IMR-90 (cell line): ENCODE data around the gene C1QC. TPM values are rescaled to one million over a fixed set of nuclear protein-coding genes. Genes with fewer than 3 reads are reported as not detected.

Source experiments
- ATAC-seq: fragments of 200-7000 bp; cut with Tn5 transposase; 2 replicates; pipeline ENCODE4 v1.9.1; 2020; ENCODE audit warnings: low read depth, mild to moderate bottlenecking, moderate library complexity
- BruUV-seq: library from RNA; stranded (reverse); fragments of 400-500 nt; replicated peaks from 2 replicates; lab custom pipeline; 2021; lab: Mats Ljungman, UMichigan
- CTCF ChIA-PET: fragments of 300-600 bp; formaldehyde crosslinking; extraction: SDS; loops from one replicate; lab custom pipeline; 2021; ENCODE audit warnings: antibody characterized with exemption; lab: Yijun Ruan, JAX
- POLR2A ChIA-PET: fragments of 300-600 bp; sonication (Branson Sonifier 250); formaldehyde crosslinking; loops from one replicate; lab custom pipeline; 2022; ENCODE audit warnings: antibody characterized with exemption; ENCODE audit not compliant: unreplicated experiment; lab: Charles Lee
- DNase-seq: peaks from one replicate; pipeline ENCODE4 v3.0.0; 2013
- H2AFZ ChIP-seq: replicated peaks from 2 replicates; pipeline ENCODE3; 2013; ENCODE audit warnings: low read length, mild to moderate bottlenecking; ENCODE audit not compliant: poor library complexity
- H2AK5ac ChIP-seq: 2 replicates; pipeline ENCODE4 v1.6.1; 2013; ENCODE audit warnings: low read depth, low read length, inconsistent platforms
- H2AK9ac ChIP-seq: replicated peaks from 2 replicates; pipeline ENCODE3; 2013; ENCODE audit warnings: mild to moderate bottlenecking, low read depth, low read length, moderate library complexity; ENCODE audit not compliant: poor library complexity
- H2BK120ac ChIP-seq: 2 replicates; pipeline ENCODE4 v1.6.1; 2013; ENCODE audit warnings: low read depth, low read length, inconsistent platforms
- H2BK15ac ChIP-seq: 3 replicates; pipeline ENCODE4 v1.6.1; 2013; ENCODE audit warnings: low read depth, low read length, inconsistent platforms
- H2BK20ac ChIP-seq: 2 replicates; pipeline ENCODE4 v1.6.1; 2013; ENCODE audit warnings: low read depth, mild to moderate bottlenecking, inconsistent platforms, low read length, moderate library complexity
- H2BK5ac ChIP-seq: 2 replicates; pipeline ENCODE4 v1.6.1; 2013; ENCODE audit warnings: mild to moderate bottlenecking, low read depth, low read length, inconsistent platforms; ENCODE audit not compliant: poor library complexity, severe bottlenecking
- H3K14ac ChIP-seq: replicated peaks from 2 replicates; pipeline ENCODE4 v1.6.1; 2013; ENCODE audit warnings: low read depth, low read length, inconsistent platforms
- H3K18ac ChIP-seq: 2 replicates; pipeline ENCODE4 v1.6.1; 2013; ENCODE audit warnings: low read depth, low read length, control low read depth
- H3K23ac ChIP-seq: 2 replicates; pipeline ENCODE4 v1.6.1; 2013; ENCODE audit warnings: low read depth, low read length, inconsistent platforms
- H3K27ac ChIP-seq: 2 replicates; pipeline ENCODE4 v1.5.1; 2013; ENCODE audit warnings: mild to moderate bottlenecking, control low read depth, low read length; ENCODE audit not compliant: insufficient read depth
- H3K27me3 ChIP-seq: 2 replicates; pipeline ENCODE4 v1.6.1; 2013; ENCODE audit warnings: low read length; ENCODE audit not compliant: control insufficient read depth, insufficient read depth
- H3K36me3 ChIP-seq: 2 replicates; pipeline ENCODE4 v1.6.1; 2013; ENCODE audit warnings: low read length, mixed read lengths; ENCODE audit not compliant: control insufficient read depth, insufficient read depth
- H3K4ac ChIP-seq: 2 replicates; pipeline ENCODE4 v1.6.1; 2013; ENCODE audit warnings: low read depth, low read length, inconsistent platforms
- H3K4me1 ChIP-seq: 2 replicates; pipeline ENCODE4 v1.6.1; 2013; ENCODE audit warnings: low read length, mixed read lengths; ENCODE audit not compliant: control insufficient read depth, insufficient read depth
- H3K4me2 ChIP-seq: 2 replicates; pipeline ENCODE4 v1.6.1; 2013; ENCODE audit warnings: low read depth, mild to moderate bottlenecking, control low read depth, low read length, moderate library complexity
- H3K4me3 ChIP-seq: 2 replicates; pipeline ENCODE4 v1.5.1; 2013; ENCODE audit warnings: low read depth, mild to moderate bottlenecking, control low read depth, low read length, moderate library complexity; ENCODE audit not compliant: insufficient read depth
- H3K56ac ChIP-seq: 2 replicates; pipeline ENCODE4 v1.6.1; 2013; ENCODE audit warnings: low read length, inconsistent platforms; ENCODE audit not compliant: insufficient read depth; ENCODE audit errors: extremely low read depth
- H3K79me1 ChIP-seq, 2 experiments: 2 replicates each; pipeline ENCODE4 v1.6.1; 2013; ENCODE audit warnings: low read length in 2 of 2, inconsistent platforms in 1 of 2, low read depth in 1 of 2
- H3K9ac ChIP-seq: 2 replicates; pipeline ENCODE4 v1.6.1; 2013; ENCODE audit warnings: low read depth, low read length, control low read depth
- H3K9me1 ChIP-seq: 2 replicates; pipeline ENCODE4 v1.6.1; 2013; ENCODE audit warnings: low read length, inconsistent platforms; ENCODE audit not compliant: insufficient read depth
- H3K9me3 ChIP-seq: 2 replicates; pipeline ENCODE4 v1.6.1; 2013; ENCODE audit warnings: low read length; ENCODE audit not compliant: control insufficient read depth, insufficient read depth
- H4K20me1 ChIP-seq: 2 replicates; pipeline ENCODE4 v1.6.1; 2013; ENCODE audit warnings: low read length, inconsistent platforms; ENCODE audit not compliant: insufficient read depth
- H4K5ac ChIP-seq: 2 replicates; pipeline ENCODE4 v1.6.1; 2013; ENCODE audit warnings: mild to moderate bottlenecking, low read depth, low read length, control low read depth
- H4K8ac ChIP-seq, 2 experiments: 2 replicates each; pipeline ENCODE4 v1.6.1; 2013; ENCODE audit warnings: low read depth in 2 of 2, low read length in 2 of 2, control low read depth in 1 of 2, inconsistent platforms in 1 of 2
- H4K91ac ChIP-seq: 2 replicates; pipeline ENCODE4 v1.6.1; 2013; ENCODE audit warnings: low read depth, low read length, inconsistent platforms; ENCODE audit not compliant: insufficient read depth
- BHLHE40 ChIP-seq: fragments of 150-350 bp; IDR thresholded peaks from 2 replicates; pipeline ENCODE4 v1.6.1; 2016; ENCODE audit warnings: mild to moderate bottlenecking, low read depth, low read length
- CEBPB ChIP-seq: IDR thresholded peaks from 2 replicates; pipeline ENCODE4 v1.6.1; 2012; ENCODE audit warnings: low read depth, low read length, improper control_type of control experiment
- CHD1 ChIP-seq: IDR thresholded peaks from 2 replicates; pipeline ENCODE4 v1.6.1; 2012; ENCODE audit warnings: low read depth, low read length, improper control_type of control experiment
- FOS ChIP-seq: fragments of 150-350 bp; IDR thresholded peaks from 2 replicates; pipeline ENCODE4 v1.6.1; 2016; ENCODE audit warnings: low read depth, low read length
- MAFK ChIP-seq: IDR thresholded peaks from 2 replicates; pipeline ENCODE4 v1.6.1; 2012; ENCODE audit warnings: low read depth, low read length, improper control_type of control experiment
- MAZ ChIP-seq: IDR thresholded peaks from 2 replicates; pipeline ENCODE4 v1.6.1; 2012; ENCODE audit warnings: low read depth, mild to moderate bottlenecking, low read length, improper control_type of control experiment, moderate library complexity, borderline replicate concordance
- MXI1 ChIP-seq: IDR thresholded peaks from 2 replicates; pipeline ENCODE4 v1.6.1; 2012; ENCODE audit warnings: low read depth, mild to moderate bottlenecking, low read length, moderate library complexity, borderline replicate concordance
- NFE2L2 ChIP-seq: fragments of 150-350 bp; IDR thresholded peaks from 2 replicates; pipeline ENCODE4 v1.6.1; 2016; ENCODE audit warnings: low read depth, mild to moderate bottlenecking, low read length
- POLR2A ChIP-seq: IDR thresholded peaks from 2 replicates; pipeline ENCODE4 v1.6.1; 2012; ENCODE audit warnings: mild to moderate bottlenecking, low read depth, low read length
- RAD21 ChIP-seq: IDR thresholded peaks from 2 replicates; pipeline ENCODE4 v1.6.1; 2012; ENCODE audit warnings: low read length, improper control_type of control experiment
- RCOR1 ChIP-seq: IDR thresholded peaks from 2 replicates; pipeline ENCODE4 v1.6.1; 2012; ENCODE audit warnings: mild to moderate bottlenecking, low read length, improper control_type of control experiment; ENCODE audit not compliant: insufficient replicate concordance
- RFX5 ChIP-seq: IDR thresholded peaks from 2 replicates; pipeline ENCODE4 v1.8.0; 2012; ENCODE audit warnings: low read depth, mild to moderate bottlenecking, low read length, moderate library complexity
- SMC3 ChIP-seq: fragments of 150-350 bp; IDR thresholded peaks from 2 replicates; pipeline ENCODE4 v1.6.1; 2016; ENCODE audit warnings: low read depth, mild to moderate bottlenecking, antibody characterized with exemption, low read length, moderate library complexity
- WGBS, 2 experiments: methylation state at CpG; one replicate each; pipeline versions ENCODE4 v1.1.5 to v1.1.7; 2013; ENCODE audit warnings: missing lambda C conversion rate in 2 of 2; ENCODE audit not compliant: insufficient read length in 1 of 2; ENCODE audit errors: extremely low coverage in 2 of 2; 5-methylcytosine and 5-hydroxymethylcytosine counted together
- dilution Hi-C: fragments of 300-500 bp; cut with HindIII; formaldehyde crosslinking; loops from one replicate; pipeline ENCODE4 v1.14.3; 2018; ENCODE audit warnings: low sequenced_read_pairs; ENCODE audit not compliant: unreplicated experiment
- in situ Hi-C: fragments of 300-500 bp; cut with MboI; formaldehyde crosslinking; loops from 3 replicates; pipeline ENCODE4 v1.14.3; 2019; ENCODE audit warnings: low sequenced_read_pairs, inconsistent platforms, mixed read lengths
- intact Hi-C: fragments of 100-400 bp; cut with micrococcal nuclease; formaldehyde crosslinking; loops from 2 replicates; pipeline ENCODE4 v1.10.0; 2022
- polyA plus RNA-seq, 3 experiments: library from polyadenylated mRNA; depleted of rRNA; stranded (reverse); fragments of >200 nt; gene quantifications; 2 replicates each; pipeline ENCODE4 v1.2.3, GENCODE V29; 2012; ENCODE audit warnings: low replicate concordance in 1 of 3
- total RNA-seq: library from RNA; depleted of rRNA; stranded (reverse); fragments of >200 nt; gene quantifications from 2 replicates; pipeline ENCODE4 v1.2.3, GENCODE V29; 2012
- TF ChIP-seq, protein P1 (sequence below): fragments of 150-350 bp; IDR thresholded peaks from 2 replicates; pipeline ENCODE4 v1.6.1; 2016; ENCODE audit warnings: low read depth, mild to moderate bottlenecking, low read length, moderate library complexity, borderline replicate concordance
- TF ChIP-seq, protein P2 (sequence below): fragments of 150-350 bp; IDR thresholded peaks from 2 replicates; pipeline ENCODE4 v1.6.1; 2017; ENCODE audit warnings: mild to moderate bottlenecking, antibody characterized with exemption, low read length, low read depth

The C1QC gene
- total and polyA plus RNA-seq, 2 of the 4 experiments (the other 2 are of a cell fraction) = not detected

DNA sequence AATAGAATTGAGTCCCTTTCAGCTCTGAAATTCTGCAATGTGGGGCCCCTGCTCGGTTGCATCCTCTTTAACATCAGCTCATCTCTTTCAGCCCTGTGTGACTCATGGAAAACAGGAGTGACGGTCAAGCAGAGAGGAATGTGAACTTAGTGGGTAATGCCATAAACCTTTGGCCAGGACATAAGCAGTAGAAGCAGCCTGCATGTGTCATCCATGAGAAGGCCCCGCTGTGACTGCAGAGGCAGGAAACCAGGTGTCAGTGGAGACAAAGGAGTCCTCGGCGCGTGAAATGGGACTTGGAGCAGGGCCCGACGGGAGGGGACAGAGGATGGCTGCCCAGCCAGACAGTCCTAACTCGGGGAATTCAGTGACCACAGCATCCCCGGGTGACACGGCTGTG, 46.1 kb downstream of the C1QC start (continued):
- TF ChIP-seq MAFK = no peak

DNA sequence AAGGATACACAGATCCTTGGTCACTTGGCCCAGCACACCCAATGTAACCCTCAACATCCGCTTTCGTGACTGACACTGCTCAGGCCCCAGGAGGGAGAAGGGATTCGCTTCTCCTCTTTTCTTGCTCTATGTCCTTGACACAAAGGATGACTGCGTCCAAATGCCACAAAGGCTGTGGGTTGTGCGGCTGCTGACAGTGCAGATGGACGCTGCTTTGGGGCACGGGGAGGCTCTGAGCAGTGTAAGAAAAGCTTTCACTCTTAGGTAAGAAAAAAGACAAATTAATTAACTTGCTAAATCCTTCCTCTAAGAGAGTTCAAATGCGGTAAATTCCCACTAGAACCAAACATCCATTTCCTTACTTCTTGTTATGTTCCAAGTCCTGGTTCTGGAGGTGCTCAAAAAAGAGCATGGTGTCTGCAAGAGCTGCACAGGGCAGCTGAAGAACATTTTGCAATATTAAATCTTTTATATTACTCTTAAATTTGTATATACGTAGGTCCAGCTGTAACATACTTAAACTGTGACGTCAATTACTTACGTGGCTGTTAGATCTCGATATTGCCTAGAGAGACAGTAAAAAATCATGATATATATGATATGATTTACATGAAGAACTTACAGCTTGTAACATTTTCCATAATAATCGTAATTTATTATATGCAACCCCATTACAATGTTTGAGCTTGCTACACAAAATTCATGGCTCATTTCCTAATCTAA, 47.8 kb downstream of the C1QC start:
- no peaks in the 10 kb centered on the region for H3K36me3 ChIP-seq
- H2BK120ac ChIP-seq = peak overlapping the region; percentile 13; the same call in 1 of the 2 replicates
- H3K27ac ChIP-seq = no peak overlapping the region
- ChIA-PET CTCF (interaction anchor here (0.7 kb wide), 1 partner anchor 13 kb away, joined by 4 read pairs; no protein-coding TSS in a partner anchor), POLR2A (no interaction called here)
- dilution Hi-C loops (no loop called here), intact Hi-C loops (no loop called here), in situ Hi-C loops (no loop called here)
- H3K4ac ChIP-seq = peak overlapping the region; percentile 14
- 0 out of 2 replicates have a peak, but pooled peaks cover 5% of the 10 kb centered on the region for H3K9me1 ChIP-seq
- H3K9ac ChIP-seq = no peak overlapping the region
- WGBS, 2 experiments = no CpG with 5 or more reads among the region's 13 CpGs
- H4K20me1 ChIP-seq = no peaks in the 10 kb centered on the region
- H3K4me2 ChIP-seq = no peak overlapping the region
- no peak overlapping the region for H2BK5ac ChIP-seq
- H2BK20ac ChIP-seq = 0 out of 2 replicates have a peak overlapping the region, but pooled peaks have one; percentile 21
- H2BK15ac ChIP-seq = 0 out of 3 replicates have a peak overlapping the region, but pooled peaks have one; percentile 15
- H3K79me1 ChIP-seq = no peaks in the 10 kb centered on the region
- H4K91ac ChIP-seq = peak overlapping the region; percentile 26
- no TSS peak for BruUV-seq
- H3K14ac ChIP-seq = no peak overlapping the region
- no peak overlapping the region for H3K18ac ChIP-seq
- H2AK5ac ChIP-seq = peak overlapping the region; percentile 2; the same call in 1 of the 2 replicates
- DNase-seq (peak; percentile 62), ATAC-seq (no peak)
- H3K4me1 ChIP-seq = peaks cover 5% of the 10 kb centered on the region
- no peak overlapping the region for H3K56ac ChIP-seq
- H3K27me3 ChIP-seq = no peaks in the 10 kb centered on the region
- no peak overlapping the region for H4K5ac ChIP-seq
- H3K23ac ChIP-seq = 0 out of 2 replicates have a peak overlapping the region, but pooled peaks have one; percentile 1
- no peak overlapping the region for H2AK9ac ChIP-seq
- H3K4me3 ChIP-seq = no peak overlapping the region
- H3K9me3 ChIP-seq = no peaks in the 10 kb centered on the region
- peak overlapping the region in 1 of 2 experiments; percentile 45; a peak in 2 of 4 replicates for H4K8ac ChIP-seq
- peak overlapping the region; percentile 2 for H2AFZ ChIP-seq
- TF ChIP-seq, protein P1, sequence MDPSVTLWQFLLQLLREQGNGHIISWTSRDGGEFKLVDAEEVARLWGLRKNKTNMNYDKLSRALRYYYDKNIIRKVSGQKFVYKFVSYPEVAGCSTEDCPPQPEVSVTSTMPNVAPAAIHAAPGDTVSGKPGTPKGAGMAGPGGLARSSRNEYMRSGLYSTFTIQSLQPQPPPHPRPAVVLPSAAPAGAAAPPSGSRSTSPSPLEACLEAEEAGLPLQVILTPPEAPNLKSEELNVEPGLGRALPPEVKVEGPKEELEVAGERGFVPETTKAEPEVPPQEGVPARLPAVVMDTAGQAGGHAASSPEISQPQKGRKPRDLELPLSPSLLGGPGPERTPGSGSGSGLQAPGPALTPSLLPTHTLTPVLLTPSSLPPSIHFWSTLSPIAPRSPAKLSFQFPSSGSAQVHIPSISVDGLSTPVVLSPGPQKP = no peak
- TF ChIP-seq RCOR1 (no peak), BHLHE40 (no peak), RFX5 (no peak), SMC3 (no peak), RAD21 (no peak), CHD1 (no peak), CEBPB (no peak), POLR2A (no peak), NFE2L2 (no peak), FOS (no peak), MAZ (no peak), MXI1 (no peak)
- TF ChIP-seq, protein P2, sequence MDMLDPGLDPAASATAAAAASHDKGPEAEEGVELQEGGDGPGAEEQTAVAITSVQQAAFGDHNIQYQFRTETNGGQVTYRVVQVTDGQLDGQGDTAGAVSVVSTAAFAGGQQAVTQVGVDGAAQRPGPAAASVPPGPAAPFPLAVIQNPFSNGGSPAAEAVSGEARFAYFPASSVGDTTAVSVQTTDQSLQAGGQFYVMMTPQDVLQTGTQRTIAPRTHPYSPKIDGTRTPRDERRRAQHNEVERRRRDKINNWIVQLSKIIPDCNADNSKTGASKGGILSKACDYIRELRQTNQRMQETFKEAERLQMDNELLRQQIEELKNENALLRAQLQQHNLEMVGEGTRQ = no peak
